ENCODE results near the gene GMPS. TPM values are rescaled to one million over a fixed set of nuclear protein-coding genes. Genes with fewer than 3 reads are reported as not detected.
"Not testable (repeated sequence)": the region's sequence is repeated elsewhere in the genome, so short reads cannot be mapped to it uniquely, and the experiment has no call there.

GMPS gene
- total RNA-seq, 2 experiments from 2014 or later: 106 to 111 TPM

DNA sequence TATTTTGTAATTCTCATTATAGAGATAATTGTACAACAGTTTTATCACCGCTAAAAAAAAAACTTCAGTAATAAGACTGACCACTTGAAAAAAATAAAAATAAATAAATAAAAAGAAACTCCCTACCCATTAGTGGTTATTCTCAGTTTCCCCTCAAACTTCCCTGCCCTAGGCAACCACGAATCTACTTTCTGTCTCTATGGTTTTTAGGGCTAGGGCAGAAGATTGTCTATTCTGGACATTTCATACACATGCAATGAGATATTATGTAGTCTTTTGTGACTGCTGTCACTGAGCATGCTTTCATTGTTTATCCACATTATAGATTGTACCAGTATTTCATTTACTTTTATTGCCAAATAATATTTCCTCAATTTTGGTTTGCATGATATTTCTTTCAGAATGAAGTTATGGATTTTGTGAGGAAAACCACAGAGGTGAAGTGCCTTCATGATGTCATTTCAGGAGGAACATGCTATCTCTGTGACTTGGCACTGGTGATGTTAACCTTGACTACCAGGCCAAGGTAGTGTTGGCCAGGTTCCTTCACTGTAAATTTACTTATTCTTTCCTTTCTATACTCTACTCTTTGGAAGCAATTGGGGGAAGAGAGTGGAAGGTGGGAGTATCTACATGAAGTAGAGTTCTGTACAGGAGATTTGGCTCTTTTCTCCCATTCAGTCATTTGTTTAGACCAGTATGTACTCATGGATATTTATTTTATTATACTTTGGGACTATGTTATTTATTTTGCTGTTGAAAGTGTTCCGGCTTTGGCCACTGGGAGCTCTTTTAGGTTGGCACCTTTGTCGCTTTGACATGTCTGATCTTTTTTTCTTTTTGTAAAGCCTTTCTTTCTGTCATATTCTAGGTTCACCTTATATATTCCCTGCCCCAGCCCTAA is 86.3 kb downstream of the GMPS start:
- Mint-ChIP-seq H3K27me3 (no peaks in the 10 kb centered on the region), H3K9me3 (no peaks in the 10 kb centered on the region), H3K4me3 (no peak overlapping the region), H3K36me3 (ENCODE audit: low read depth) (peaks cover 3% of the 10 kb centered on the region), H3K27ac (no peak overlapping the region), H3K4me1 (peaks cover 4% of the 10 kb centered on the region)
- ChIA-PET CTCF (interaction anchor here (2.5 kb wide), 1 partner anchor 151 kb away, joined by 10 read pairs; the partner anchor contains the start of gene C3orf33), POLR2A (no interaction called here)
- DNase-seq: no peak

- H3K27ac Mint-ChIP-seq: no peak overlapping the region
- CTCF ChIA-PET: interaction anchor here (2.5 kb wide), 1 partner anchor 151 kb away, joined by 10 read pairs; the partner anchor contains the start of gene C3orf33
- peaks cover 3% of the 10 kb centered on the region for H3K36me3 Mint-ChIP-seq (ENCODE audit: low read depth)
- no peak overlapping the region for H3K4me3 Mint-ChIP-seq
- no peaks in the 10 kb centered on the region for H3K9me3 Mint-ChIP-seq
- no peaks in the 10 kb centered on the region for H3K27me3 Mint-ChIP-seq
- POLR2A ChIA-PET: no interaction called here
- no peak for DNase-seq
- H3K4me1 Mint-ChIP-seq: peaks cover 4% of the 10 kb centered on the region
Measured at GRCh38 chr3:155957412-155957880, 87.0 kb downstream of the GMPS start.

DNA sequence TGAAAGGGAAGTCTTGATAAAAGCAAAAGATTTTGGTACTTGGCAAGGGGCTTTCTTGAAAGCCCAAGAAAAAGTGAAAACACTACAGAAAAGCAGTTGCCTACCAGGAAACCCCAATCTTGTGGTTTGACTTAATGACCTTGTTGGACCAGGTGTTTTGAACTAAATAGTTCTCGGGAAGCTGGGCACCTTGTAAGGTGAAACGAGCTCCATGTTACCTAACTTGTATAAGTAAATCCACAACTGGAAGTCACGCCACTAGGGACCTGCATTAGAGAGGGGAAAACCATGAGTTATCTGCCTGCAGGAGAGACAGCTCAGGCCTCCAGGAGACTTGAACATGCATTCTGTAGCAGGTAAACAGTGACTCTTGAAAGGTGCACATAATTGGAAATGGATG is 88.2 kb downstream of the GMPS start:
- Mint-ChIP-seq H3K27me3 (no peaks in the 10 kb centered on the region), H3K4me3 (no peak overlapping the region), H3K27ac (no peak overlapping the region), H3K4me1 (peaks cover 4% of the 10 kb centered on the region), H3K9me3 (no peaks in the 10 kb centered on the region), H3K36me3 (ENCODE audit: low read depth) (no peaks in the 10 kb centered on the region)
- ChIA-PET CTCF (interaction anchor here (0.6 to 2.5 kb wide), 2 partner anchors 27 to 153 kb away, joined by 4 to 10 read pairs; partner anchors contain the start of gene C3orf33), POLR2A (no interaction called here)
- DNase-seq: no peak

DNA sequence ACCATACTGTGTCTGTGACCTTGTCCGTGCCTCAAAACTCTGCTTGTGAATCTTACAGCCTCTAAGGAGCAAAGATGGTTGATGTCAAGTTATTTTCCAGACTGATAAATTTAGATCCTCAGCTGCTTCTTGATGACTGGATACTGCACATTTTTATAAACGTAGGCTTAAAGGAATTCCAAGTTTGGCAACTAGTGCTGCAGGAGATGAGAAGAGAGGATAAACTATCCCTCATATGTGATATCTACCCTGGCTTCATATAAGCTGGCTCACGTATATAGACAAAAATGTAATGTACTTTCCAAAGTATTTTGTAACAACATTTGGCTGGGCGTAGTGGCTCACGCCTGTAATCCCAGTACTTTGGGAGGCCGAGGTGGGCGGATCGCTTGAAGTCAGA is 89.6 kb downstream of the GMPS start:
- H3K36me3 Mint-ChIP-seq (ENCODE audit: low read depth): no peaks in the 10 kb centered on the region
- no peaks in the 10 kb centered on the region for H3K27me3 Mint-ChIP-seq
- H3K4me1 Mint-ChIP-seq: peaks cover 4% of the 10 kb centered on the region
- POLR2A ChIA-PET: no interaction called here
- H3K9me3 Mint-ChIP-seq: no peaks in the 10 kb centered on the region
- no peak for DNase-seq
- CTCF ChIA-PET: no interaction called here
- no peak overlapping the region for H3K27ac Mint-ChIP-seq
- no peak overlapping the region for H3K4me3 Mint-ChIP-seq

- H3K4me1 Mint-ChIP-seq; CTCF ChIA-PET; H3K27ac Mint-ChIP-seq; DNase-seq; H3K36me3 Mint-ChIP-seq (ENCODE audit: low read depth); POLR2A ChIA-PET; H3K9me3 Mint-ChIP-seq; H3K4me3 Mint-ChIP-seq; H3K27me3 Mint-ChIP-seq: not testable (repeated sequence)
Measured at GRCh38 chr3:155961044-155961443, 90.6 kb downstream of the GMPS start.

GRCh38 chr3:155963570-155963969 is 93.1 kb downstream of the GMPS start:
- ChIA-PET POLR2A (no interaction called here), CTCF (interaction anchor here (1.3 kb wide), 2 partner anchors 157 kb away, joined by 3 read pairs; partner anchors contain the start of gene C3orf33)
- H3K36me3 Mint-ChIP-seq (ENCODE audit: low read depth): no peaks in the 10 kb centered on the region
- peaks cover 3% of the 10 kb centered on the region for H3K4me1 Mint-ChIP-seq
- no peaks in the 10 kb centered on the region for H3K27me3 Mint-ChIP-seq
- no peaks in the 10 kb centered on the region for H3K9me3 Mint-ChIP-seq
- DNase-seq: no peak
- H3K27ac Mint-ChIP-seq: no peak overlapping the region
- no peak overlapping the region for H3K4me3 Mint-ChIP-seq

DNA sequence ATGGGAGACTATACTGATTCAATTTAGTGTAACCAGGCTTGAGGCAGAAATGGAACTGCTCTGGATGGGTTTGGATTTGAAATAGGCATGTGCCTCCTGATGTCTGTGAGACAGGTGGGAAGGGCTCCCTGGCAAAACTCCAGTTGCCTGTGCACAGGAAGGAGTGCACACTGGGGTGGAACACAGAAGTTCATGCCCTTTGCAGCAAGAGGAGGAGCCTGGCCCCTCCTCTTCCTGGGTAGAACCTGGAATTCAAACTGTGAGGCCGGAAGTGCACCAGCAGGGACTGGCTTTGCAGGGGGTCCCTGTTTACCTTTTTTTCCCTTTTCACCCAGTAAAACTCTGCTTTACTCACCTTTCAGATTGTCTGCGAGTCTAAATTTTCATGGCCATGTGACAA is 99.9 kb downstream of the GMPS start:
- no peaks in the 10 kb centered on the region for H3K9me3 Mint-ChIP-seq
- H3K27ac Mint-ChIP-seq: no peak overlapping the region
- no peaks in the 10 kb centered on the region for H3K36me3 Mint-ChIP-seq (ENCODE audit: low read depth)
- no peak for DNase-seq
- no peak overlapping the region for H3K4me3 Mint-ChIP-seq
- CTCF ChIA-PET: no interaction called here
- no peaks in the 10 kb centered on the region for H3K27me3 Mint-ChIP-seq
- POLR2A ChIA-PET: no interaction called here
- H3K4me1 Mint-ChIP-seq: no peaks in the 10 kb centered on the region

GRCh38 chr3:155972885-155973584 is 102.6 kb downstream of the GMPS start:
- no peaks in the 10 kb centered on the region for H3K36me3 Mint-ChIP-seq (ENCODE audit: low read depth)
- ChIA-PET CTCF (interaction anchor here (0.8 kb wide), 1 partner anchor 167 kb away, joined by 4 read pairs; the partner anchor contains the start of gene C3orf33), POLR2A (no interaction called here)
- H3K4me3 Mint-ChIP-seq: no peak overlapping the region
- no peaks in the 10 kb centered on the region for H3K27me3 Mint-ChIP-seq
- H3K27ac Mint-ChIP-seq: no peak overlapping the region
- no peak for DNase-seq
- no peaks in the 10 kb centered on the region for H3K9me3 Mint-ChIP-seq
- no peaks in the 10 kb centered on the region for H3K4me1 Mint-ChIP-seq

DNA sequence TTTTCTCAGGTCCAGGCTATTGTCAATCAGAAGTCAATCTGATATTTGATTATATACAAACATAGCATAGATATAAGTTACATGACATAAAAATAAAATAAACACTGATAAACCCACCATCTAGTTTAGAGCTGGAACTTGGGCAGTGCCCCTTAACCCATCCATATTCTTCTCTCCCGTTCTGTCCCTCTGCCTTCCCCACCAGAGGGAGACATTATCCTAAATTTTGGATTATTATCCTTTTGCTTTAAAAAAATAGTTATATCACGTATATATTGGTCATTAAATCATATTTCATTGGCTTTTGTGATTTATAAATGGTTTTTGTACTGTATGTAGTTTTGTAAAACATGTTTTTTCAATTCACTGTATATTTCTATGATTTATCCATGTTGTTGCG is 107.9 kb downstream of the GMPS start:
- Mint-ChIP-seq H3K36me3 (ENCODE audit: low read depth) (no peaks in the 10 kb centered on the region), H3K4me1 (no peaks in the 10 kb centered on the region), H3K27me3 (peaks cover 2% of the 10 kb centered on the region), H3K9me3 (no peaks in the 10 kb centered on the region), H3K27ac (no peak overlapping the region), H3K4me3 (no peak overlapping the region)
- no peak for DNase-seq
- ChIA-PET POLR2A (no interaction called here), CTCF (interaction anchor here (1.9 kb wide), 1 partner anchor 172 kb away, joined by 6 read pairs; the partner anchor contains the start of gene C3orf33)

GRCh38 chr3:155979746-155980145 is 109.3 kb downstream of the GMPS start:
- POLR2A ChIA-PET: no interaction called here
- H3K4me1 Mint-ChIP-seq: no peaks in the 10 kb centered on the region
- H3K9me3 Mint-ChIP-seq: no peaks in the 10 kb centered on the region
- H3K36me3 Mint-ChIP-seq (ENCODE audit: low read depth): no peaks in the 10 kb centered on the region
- no peak overlapping the region for H3K4me3 Mint-ChIP-seq
- DNase-seq: no peak
- no peak overlapping the region for H3K27ac Mint-ChIP-seq
- CTCF ChIA-PET: interaction anchor here (1.1 kb wide), 1 partner anchor 174 kb away, joined by 3 read pairs; the partner anchor contains the start of gene C3orf33
- peaks cover 4% of the 10 kb centered on the region for H3K27me3 Mint-ChIP-seq

- DNase-seq: no peak
- no peaks in the 10 kb centered on the region for H3K36me3 Mint-ChIP-seq (ENCODE audit: low read depth)
- no peaks in the 10 kb centered on the region for H3K9me3 Mint-ChIP-seq
- H3K27ac Mint-ChIP-seq: no peak overlapping the region
- peaks cover 4% of the 10 kb centered on the region for H3K27me3 Mint-ChIP-seq
- no peaks in the 10 kb centered on the region for H3K4me1 Mint-ChIP-seq
- POLR2A ChIA-PET: no interaction called here
- H3K4me3 Mint-ChIP-seq: no peak overlapping the region
- CTCF ChIA-PET: interaction anchor here (0.6 kb wide), 1 partner anchor 1184 kb away, joined by 3 read pairs; no protein-coding TSS in a partner anchor
Measured at GRCh38 chr3:155981669-155982068, 111.2 kb downstream of the GMPS start.

- ChIA-PET POLR2A (no interaction called here), CTCF (interaction anchor here (0.9 kb wide), 1 partner anchor 165 kb away, joined by 3 read pairs; no protein-coding TSS in a partner anchor)
- Mint-ChIP-seq H3K27me3 (peaks cover 10% of the 10 kb centered on the region), H3K4me1 (no peaks in the 10 kb centered on the region), H3K36me3 (ENCODE audit: low read depth) (no peaks in the 10 kb centered on the region), H3K9me3 (no peaks in the 10 kb centered on the region), H3K27ac (no peak overlapping the region), H3K4me3 (no peak overlapping the region)
- no peak for DNase-seq
Measured at GRCh38 chr3:155983834-155984474, 113.5 kb downstream of the GMPS start.

All from activated CD4-positive, alpha-beta memory T cell treated with anti-CD3 and anti-CD28 coated beads, Interleukin-2, amount 10 ng/mL, durations not matched to agents 7 days and 5 days (primary cell).